ENCODE data around the gene PRG3.

The PRG3 gene

GRCh38 chr11:57395905-57396623 is 15.1 kb upstream of the PRG3 start:
- H3K36me3 Mint-ChIP-seq (ENCODE audit: low read depth), result no peaks in the 10 kb centered on the region
- TF ChIP-seq, protein P1, sequence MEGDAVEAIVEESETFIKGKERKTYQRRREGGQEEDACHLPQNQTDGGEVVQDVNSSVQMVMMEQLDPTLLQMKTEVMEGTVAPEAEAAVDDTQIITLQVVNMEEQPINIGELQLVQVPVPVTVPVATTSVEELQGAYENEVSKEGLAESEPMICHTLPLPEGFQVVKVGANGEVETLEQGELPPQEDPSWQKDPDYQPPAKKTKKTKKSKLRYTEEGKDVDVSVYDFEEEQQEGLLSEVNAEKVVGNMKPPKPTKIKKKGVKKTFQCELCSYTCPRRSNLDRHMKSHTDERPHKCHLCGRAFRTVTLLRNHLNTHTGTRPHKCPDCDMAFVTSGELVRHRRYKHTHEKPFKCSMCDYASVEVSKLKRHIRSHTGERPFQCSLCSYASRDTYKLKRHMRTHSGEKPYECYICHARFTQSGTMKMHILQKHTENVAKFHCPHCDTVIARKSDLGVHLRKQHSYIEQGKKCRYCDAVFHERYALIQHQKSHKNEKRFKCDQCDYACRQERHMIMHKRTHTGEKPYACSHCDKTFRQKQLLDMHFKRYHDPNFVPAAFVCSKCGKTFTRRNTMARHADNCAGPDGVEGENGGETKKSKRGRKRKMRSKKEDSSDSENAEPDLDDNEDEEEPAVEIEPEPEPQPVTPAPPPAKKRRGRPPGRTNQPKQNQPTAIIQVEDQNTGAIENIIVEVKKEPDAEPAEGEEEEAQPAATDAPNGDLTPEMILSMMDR (IDR thresholded peaks at IDR 0.05; ENCODE audit: unreplicated experiment in 3 of 3), result no peak
- peaks cover 14% of the 10 kb centered on the region for H3K27me3 Mint-ChIP-seq (ENCODE audit: low read depth)
- H3K4me3 Mint-ChIP-seq, result no peak overlapping the region
- H3K27ac Mint-ChIP-seq, result no peak overlapping the region
- no peaks in the 10 kb centered on the region for H3K9me3 Mint-ChIP-seq
- no peaks in the 10 kb centered on the region for H3K4me1 Mint-ChIP-seq

DNA sequence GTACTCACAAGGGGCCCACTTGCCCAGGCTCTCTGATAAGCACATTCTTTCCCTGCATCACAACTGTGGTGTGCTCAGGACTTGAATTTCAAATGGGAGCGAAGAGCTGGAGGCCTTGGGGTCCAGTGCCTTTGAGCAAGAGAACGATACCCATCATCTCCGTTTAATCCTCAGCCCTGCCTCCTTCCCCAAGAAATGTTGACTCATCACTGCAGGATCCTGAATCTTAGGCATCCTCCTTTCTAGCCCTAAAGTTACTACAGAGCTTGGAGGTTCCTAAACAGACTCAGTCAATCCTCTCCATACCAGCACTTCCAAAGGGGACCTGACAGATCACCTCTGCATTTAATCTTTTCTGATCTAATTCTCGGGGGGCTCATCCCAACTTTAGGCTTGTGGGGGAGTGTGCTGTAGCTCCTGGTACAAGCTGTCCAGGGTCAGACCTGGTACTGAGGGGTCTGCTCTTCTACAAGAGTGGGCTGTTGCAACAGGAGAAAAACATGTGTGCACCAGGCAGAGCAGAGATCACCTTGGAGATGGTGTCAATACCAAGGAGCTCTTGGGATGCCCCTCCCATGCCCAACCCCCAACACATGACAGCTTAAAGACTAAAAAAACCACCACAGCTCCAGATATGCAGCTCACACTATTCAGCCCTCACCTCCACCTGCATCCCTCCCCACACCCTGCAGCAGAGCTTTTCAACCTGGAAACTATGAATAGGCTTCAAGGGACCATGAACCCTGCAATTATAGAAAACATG is 13.4 kb upstream of the PRG3 start:
- Mint-ChIP-seq H3K36me3 (ENCODE audit: low read depth) (no peaks in the 10 kb centered on the region), H3K4me1 (no peaks in the 10 kb centered on the region), H3K27me3 (ENCODE audit: low read depth) (peaks cover 16% of the 10 kb centered on the region)

GRCh38 chr11:57392763-57393105 is 11.8 kb upstream of the PRG3 start:
- TF ChIP-seq, protein P1 (IDR thresholded peaks at IDR 0.05; ENCODE audit: unreplicated experiment in 3 of 3), result no peak
- H3K36me3 Mint-ChIP-seq (ENCODE audit: low read depth), result no peaks in the 10 kb centered on the region
- H3K9me3 Mint-ChIP-seq, result no peaks in the 10 kb centered on the region
- H3K27ac Mint-ChIP-seq, result no peak overlapping the region
- H3K4me1 Mint-ChIP-seq, result no peaks in the 10 kb centered on the region
- H3K4me3 Mint-ChIP-seq, result no peak overlapping the region
- H3K27me3 Mint-ChIP-seq (ENCODE audit: low read depth), result peaks cover 17% of the 10 kb centered on the region

More for the DNA sequence above, 13.4 kb upstream of the PRG3 start:
- TF ChIP-seq, protein P1 (IDR thresholded peaks at IDR 0.05; ENCODE audit: unreplicated experiment in 3 of 3), result no peak
- Mint-ChIP-seq H3K27ac (no peak overlapping the region), H3K4me3 (no peak overlapping the region), H3K9me3 (no peaks in the 10 kb centered on the region)

GRCh38 chr11:57392066-57392762 is 11.3 kb upstream of the PRG3 start:
- no peaks in the 10 kb centered on the region for H3K9me3 Mint-ChIP-seq
- no peak overlapping the region for H3K4me3 Mint-ChIP-seq
- H3K27me3 Mint-ChIP-seq (ENCODE audit: low read depth), result peaks cover 17% of the 10 kb centered on the region
- no peaks in the 10 kb centered on the region for H3K36me3 Mint-ChIP-seq (ENCODE audit: low read depth)
- TF ChIP-seq, protein P1 (IDR thresholded peaks at IDR 0.05; ENCODE audit: unreplicated experiment in 3 of 3), result no peak
- no peak overlapping the region for H3K27ac Mint-ChIP-seq
- no peaks in the 10 kb centered on the region for H3K4me1 Mint-ChIP-seq

DNA sequence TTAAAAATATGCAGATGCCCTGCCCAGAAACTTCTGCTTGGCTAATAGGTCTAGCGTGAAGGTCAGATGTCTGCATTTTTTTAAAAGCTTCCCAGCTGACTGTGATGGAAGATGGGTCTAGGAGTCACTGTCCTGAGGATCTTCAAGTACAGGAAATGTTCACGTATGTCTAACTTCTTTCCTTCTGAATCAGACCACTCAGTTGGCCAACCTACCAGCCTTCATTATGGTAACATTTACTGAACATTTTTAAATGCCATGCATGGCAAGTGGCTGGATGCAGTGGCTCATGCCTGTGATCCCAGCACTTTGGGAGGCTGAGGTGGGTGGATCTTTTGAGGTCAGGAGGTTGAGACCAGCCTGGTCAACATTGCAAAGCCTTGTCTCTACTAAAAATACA is 10.6 kb upstream of the PRG3 start:
- H3K4me3 Mint-ChIP-seq, result no peak overlapping the region
- TF ChIP-seq, protein P1 (IDR thresholded peaks at IDR 0.05; ENCODE audit: unreplicated experiment in 3 of 3), result no peak
- H3K27ac Mint-ChIP-seq, result no peak overlapping the region
- H3K36me3 Mint-ChIP-seq (ENCODE audit: low read depth), result no peaks in the 10 kb centered on the region
- H3K9me3 Mint-ChIP-seq, result no peaks in the 10 kb centered on the region
- peaks cover 1% of the 10 kb centered on the region for H3K4me1 Mint-ChIP-seq
- peaks cover 17% of the 10 kb centered on the region for H3K27me3 Mint-ChIP-seq (ENCODE audit: low read depth)

All from nephron (organoid).